Measurements from ENCODE around the gene NFKBIE. TPM values are rescaled to one million over a fixed set of nuclear protein-coding genes. Genes with fewer than 3 reads are reported as not detected.
A peak's percentile ranks its signal among the peaks of the same experiment; 100 is the strongest.

The NFKBIE gene
- total RNA-seq, 1 donor = 4.7 TPM

DNA sequence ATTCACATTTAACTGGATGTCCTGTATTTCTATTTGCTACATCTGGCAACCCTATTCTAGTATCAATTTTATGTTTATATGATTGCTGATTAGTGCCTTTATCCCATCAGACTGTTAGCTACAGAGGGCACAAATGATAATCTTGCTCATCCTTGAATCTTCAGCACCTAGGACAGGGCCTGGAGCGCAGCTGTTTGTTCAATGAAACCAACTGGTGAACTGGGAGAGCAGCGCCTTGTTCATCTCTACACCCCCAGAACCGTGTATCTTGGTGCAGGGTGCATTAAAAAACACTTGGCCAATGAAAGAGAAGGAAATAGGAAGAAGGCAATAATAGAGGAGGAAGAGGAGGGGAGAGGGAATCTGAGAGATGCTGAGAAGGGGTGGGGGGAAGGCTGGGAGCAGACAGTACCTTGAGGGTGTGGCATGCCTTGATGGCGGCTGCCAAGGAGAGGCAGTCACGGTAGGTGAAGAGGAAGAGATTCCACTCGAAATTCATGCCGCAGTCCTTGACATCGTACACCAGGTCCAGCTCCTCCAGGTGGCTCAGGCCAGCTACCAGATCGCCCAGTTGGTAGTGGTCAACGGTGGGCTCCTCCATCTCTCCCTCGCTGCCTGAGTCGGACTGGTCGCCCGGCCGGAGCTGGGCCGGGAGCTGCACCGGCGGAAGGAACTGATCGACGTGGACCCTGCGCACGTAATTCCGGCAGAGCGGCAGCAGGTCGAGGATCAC, 20.4 kb upstream of the NFKBIE start:
- H3K79me2 ChIP-seq (ENCODE audit: insufficient read depth, low read length) = no peaks in the 10 kb centered on the region
- H3K9me3 ChIP-seq (ENCODE audit: low read depth, low read length) = no peaks in the 10 kb centered on the region
- no peak overlapping the region for H2AFZ ChIP-seq (ENCODE audit: low read length)
- peak; percentile 85 for DNase-seq (ENCODE audit: insufficient read length, low spot score, missing footprints)
- H3K27ac ChIP-seq (ENCODE audit: low read depth, low read length) = no peak overlapping the region
- no peaks in the 10 kb centered on the region for H3K4me1 ChIP-seq (ENCODE audit: insufficient read depth, low read length)
- peaks cover 38% of the 10 kb centered on the region for H3K27me3 ChIP-seq (ENCODE audit: insufficient read depth, low read length)
- H3K4me2 ChIP-seq (ENCODE audit: insufficient read depth, low read length) = no peak overlapping the region
- TF ChIP-seq, protein P1, sequence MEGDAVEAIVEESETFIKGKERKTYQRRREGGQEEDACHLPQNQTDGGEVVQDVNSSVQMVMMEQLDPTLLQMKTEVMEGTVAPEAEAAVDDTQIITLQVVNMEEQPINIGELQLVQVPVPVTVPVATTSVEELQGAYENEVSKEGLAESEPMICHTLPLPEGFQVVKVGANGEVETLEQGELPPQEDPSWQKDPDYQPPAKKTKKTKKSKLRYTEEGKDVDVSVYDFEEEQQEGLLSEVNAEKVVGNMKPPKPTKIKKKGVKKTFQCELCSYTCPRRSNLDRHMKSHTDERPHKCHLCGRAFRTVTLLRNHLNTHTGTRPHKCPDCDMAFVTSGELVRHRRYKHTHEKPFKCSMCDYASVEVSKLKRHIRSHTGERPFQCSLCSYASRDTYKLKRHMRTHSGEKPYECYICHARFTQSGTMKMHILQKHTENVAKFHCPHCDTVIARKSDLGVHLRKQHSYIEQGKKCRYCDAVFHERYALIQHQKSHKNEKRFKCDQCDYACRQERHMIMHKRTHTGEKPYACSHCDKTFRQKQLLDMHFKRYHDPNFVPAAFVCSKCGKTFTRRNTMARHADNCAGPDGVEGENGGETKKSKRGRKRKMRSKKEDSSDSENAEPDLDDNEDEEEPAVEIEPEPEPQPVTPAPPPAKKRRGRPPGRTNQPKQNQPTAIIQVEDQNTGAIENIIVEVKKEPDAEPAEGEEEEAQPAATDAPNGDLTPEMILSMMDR (IDR thresholded peaks at IDR 0.05; ENCODE audit: extremely low read depth, low read depth, low read length) = no peak
- H3K4me3 ChIP-seq (ENCODE audit: insufficient read depth, low read length) = no peak overlapping the region
- no peaks in the 10 kb centered on the region for H4K20me1 ChIP-seq (ENCODE audit: insufficient read depth, low read length)
- H3K36me3 ChIP-seq (ENCODE audit: insufficient read depth, low read length) = no peaks in the 10 kb centered on the region

DNA sequence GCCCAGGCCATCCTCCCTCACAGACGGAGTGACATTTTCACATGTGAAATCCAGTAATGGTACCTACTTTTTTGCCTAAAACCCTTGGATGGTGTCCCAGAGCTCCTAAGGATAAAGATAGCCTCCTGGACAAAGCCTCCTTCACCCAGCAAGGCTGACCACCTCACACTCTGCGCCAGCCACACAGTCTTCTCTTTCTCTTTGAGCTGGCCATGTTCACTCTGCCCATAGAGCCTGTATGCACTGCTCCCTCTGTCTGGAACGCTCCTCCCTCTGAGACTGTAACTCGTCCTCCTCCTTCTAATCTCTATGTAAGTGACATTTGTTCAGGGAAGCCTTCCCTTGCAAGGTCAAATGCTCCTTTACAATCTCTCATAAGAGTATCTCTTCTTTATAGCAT, 19.5 kb upstream of the NFKBIE start:
- no peaks in the 10 kb centered on the region for H3K36me3 ChIP-seq (ENCODE audit: insufficient read depth, low read length)
- H4K20me1 ChIP-seq (ENCODE audit: insufficient read depth, low read length) = no peaks in the 10 kb centered on the region
- no peak overlapping the region for H2AFZ ChIP-seq (ENCODE audit: low read length)
- H3K4me1 ChIP-seq (ENCODE audit: insufficient read depth, low read length) = no peaks in the 10 kb centered on the region
- no peaks in the 10 kb centered on the region for H3K79me2 ChIP-seq (ENCODE audit: insufficient read depth, low read length)
- H3K4me3 ChIP-seq (ENCODE audit: insufficient read depth, low read length) = no peak overlapping the region
- no peak overlapping the region for H3K27ac ChIP-seq (ENCODE audit: low read depth, low read length)
- DNase-seq (ENCODE audit: insufficient read length, low spot score, missing footprints) = peak; percentile 74
- peaks cover 29% of the 10 kb centered on the region for H3K27me3 ChIP-seq (ENCODE audit: insufficient read depth, low read length)
- no peaks in the 10 kb centered on the region for H3K9me3 ChIP-seq (ENCODE audit: low read depth, low read length)
- TF ChIP-seq, protein P1 (IDR thresholded peaks at IDR 0.05; ENCODE audit: extremely low read depth, low read depth, low read length) = no peak
- no peak overlapping the region for H3K4me2 ChIP-seq (ENCODE audit: insufficient read depth, low read length)

DNA sequence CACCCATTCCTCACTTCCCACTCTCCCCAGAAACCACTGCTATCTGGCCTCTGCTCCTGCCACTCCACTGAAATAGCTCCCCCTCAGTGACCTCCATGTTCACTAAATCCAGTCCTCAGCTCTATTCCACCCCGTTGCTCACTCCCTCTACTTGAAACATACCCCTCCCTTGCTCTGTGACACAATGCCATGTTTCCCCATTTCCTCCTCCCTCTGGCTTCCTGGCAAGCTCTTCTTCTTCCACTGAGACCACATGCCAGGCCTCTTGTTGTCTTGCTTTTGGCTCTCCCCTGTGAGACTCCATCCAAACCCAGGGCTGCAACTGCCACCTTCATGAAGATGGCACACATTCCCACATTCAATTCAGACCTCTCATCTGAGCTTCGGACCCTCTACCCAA, 18.8 kb upstream of the NFKBIE start:
- Histone ChIP-seq H4K20me1 (ENCODE audit: insufficient read depth, low read length) (no peaks in the 10 kb centered on the region), H3K27me3 (ENCODE audit: insufficient read depth, low read length) (peaks cover 23% of the 10 kb centered on the region), H3K36me3 (ENCODE audit: insufficient read depth, low read length) (no peaks in the 10 kb centered on the region), H3K4me3 (ENCODE audit: insufficient read depth, low read length) (no peak overlapping the region), H3K9me3 (ENCODE audit: low read depth, low read length) (no peaks in the 10 kb centered on the region), H3K4me1 (ENCODE audit: insufficient read depth, low read length) (no peaks in the 10 kb centered on the region), H3K79me2 (ENCODE audit: insufficient read depth, low read length) (no peaks in the 10 kb centered on the region), H3K27ac (ENCODE audit: low read depth, low read length) (no peak overlapping the region), H3K4me2 (ENCODE audit: insufficient read depth, low read length) (no peak overlapping the region), H2AFZ (ENCODE audit: low read length) (no peak overlapping the region)
- DNase-seq (ENCODE audit: insufficient read length, low spot score, missing footprints) = no peak
- TF ChIP-seq, protein P1 (IDR thresholded peaks at IDR 0.05; ENCODE audit: extremely low read depth, low read depth, low read length) = no peak

DNA sequence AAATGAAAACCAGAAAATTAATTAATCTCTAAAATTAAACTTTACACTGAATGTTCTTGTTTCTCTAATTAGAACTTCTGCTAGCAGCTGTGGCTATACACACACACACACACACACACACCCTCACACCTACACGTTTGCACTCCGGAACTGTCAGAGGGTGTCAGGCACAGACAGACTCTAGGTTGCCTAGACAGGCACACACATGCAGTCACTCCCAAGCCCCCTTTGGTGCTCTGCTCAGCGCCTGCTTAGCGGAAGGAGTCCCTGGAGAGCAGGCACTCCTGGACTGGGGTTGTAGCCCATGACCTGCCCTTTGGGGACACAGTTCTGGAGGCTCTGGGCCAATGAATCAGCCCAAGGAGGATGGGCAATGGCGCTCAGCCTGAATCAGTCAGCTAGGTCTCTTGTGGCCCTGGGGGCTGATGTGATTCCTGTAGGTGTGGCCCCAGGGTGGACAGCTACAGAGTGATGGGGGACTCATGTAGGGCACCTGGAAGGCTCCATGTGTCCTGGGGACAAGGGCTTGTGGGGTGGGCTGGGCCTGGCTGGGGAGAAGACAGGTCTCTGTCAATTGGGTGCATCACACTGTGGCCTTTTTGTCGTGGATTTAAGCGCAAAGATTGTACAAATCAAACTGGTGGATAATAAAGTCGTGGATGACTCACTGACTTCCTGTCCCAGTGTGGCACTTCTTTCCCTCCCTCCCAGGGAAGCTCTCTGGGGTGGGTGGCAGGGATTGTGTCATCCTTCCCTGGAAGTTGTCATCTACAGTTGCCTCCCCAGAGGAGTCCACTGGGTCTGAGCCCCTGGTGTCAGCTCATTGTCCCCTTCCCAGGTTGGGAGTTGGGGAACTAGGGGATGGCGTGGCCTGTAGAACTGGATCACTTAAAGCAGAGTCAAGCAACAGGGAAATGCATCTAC, 13.7 kb upstream of the NFKBIE start:
- H4K20me1 ChIP-seq (ENCODE audit: insufficient read depth, low read length) = no peaks in the 10 kb centered on the region
- TF ChIP-seq, protein P1 (IDR thresholded peaks at IDR 0.05; ENCODE audit: extremely low read depth, low read depth, low read length) = no peak
- H3K27me3 ChIP-seq (ENCODE audit: insufficient read depth, low read length) = peaks cover 28% of the 10 kb centered on the region
- H3K4me1 ChIP-seq (ENCODE audit: insufficient read depth, low read length) = no peaks in the 10 kb centered on the region
- H3K36me3 ChIP-seq (ENCODE audit: insufficient read depth, low read length) = no peaks in the 10 kb centered on the region
- H3K27ac ChIP-seq (ENCODE audit: low read depth, low read length) = no peak overlapping the region
- no peak overlapping the region for H2AFZ ChIP-seq (ENCODE audit: low read length)
- H3K4me2 ChIP-seq (ENCODE audit: insufficient read depth, low read length) = no peak overlapping the region
- no peak for DNase-seq (ENCODE audit: insufficient read length, low spot score, missing footprints)
- H3K9me3 ChIP-seq (ENCODE audit: low read depth, low read length) = no peaks in the 10 kb centered on the region
- no peaks in the 10 kb centered on the region for H3K79me2 ChIP-seq (ENCODE audit: insufficient read depth, low read length)
- no peak overlapping the region for H3K4me3 ChIP-seq (ENCODE audit: insufficient read depth, low read length)

All from osteoblast (primary cell).